ENCODE results near the gene PGK1. TPM values are rescaled to one million over a fixed set of nuclear protein-coding genes. Genes with fewer than 3 reads are reported as not detected.
"Not testable (repeated sequence)": the region's sequence is repeated elsewhere in the genome, so short reads cannot be mapped to it uniquely, and the experiment has no call there.

Gene PGK1
- total and polyA plus RNA-seq, 11 donors, result 76.5 to 616 (median 416) TPM

GRCh38 chrX:78075787-78076389 lies 28.2 kb upstream of the PGK1 start:
- Histone ChIP-seq H3K4me1 (no peaks in the 10 kb centered on the region), H3K27ac (no peak overlapping the region), H3K4me3 (no peak overlapping the region), H3K36me3 (no peaks in the 10 kb centered on the region), H3K27me3 (no peaks in the 10 kb centered on the region), H3K9me3 (peaks cover 0 to 17% (median 0%) of the 10 kb centered on the region in 12 donors)
- ATAC-seq, result no peak
- TF ChIP-seq POLR2A (IDR thresholded peaks at IDR 0.05) (no peak), CTCF (IDR thresholded peaks at IDR 0.05) (no peak)
- intact Hi-C loops (cut with DNase I), result loop anchor here in 1 of 10 donors (10.0 kb wide), 1 partner anchor 61 kb away; no protein-coding TSS in a partner anchor
- no peak for DNase-seq
- WGBS, 4 donors, result 77 to 90% (median 83%) methylated on average over 5 of the region's 5 CpGs

- H3K36me3 ChIP-seq; H3K9me3 ChIP-seq; DNase-seq; H3K27ac ChIP-seq; H3K4me1 ChIP-seq; ATAC-seq; H3K27me3 ChIP-seq; H3K4me3 ChIP-seq; intact Hi-C loops (cut with DNase I): not testable (repeated sequence)
- WGBS, 4 donors, result 81 to 96% (median 88%) methylated on average over 6 of the region's 6 CpGs
These were observed 22.6 kb upstream of the PGK1 start for GRCh38 chrX:78081413-78081812.

- Histone ChIP-seq H3K4me1 (no peaks in the 10 kb centered on the region), H3K36me3 (no peaks in the 10 kb centered on the region), H3K9me3 (peaks cover 0 to 5% (median 0%) of the 10 kb centered on the region in 12 donors), H3K4me3 (no peak overlapping the region), H3K27ac (no peak overlapping the region), H3K27me3 (peaks cover 0 to 5% (median 0%) of the 10 kb centered on the region in 9 donors)
- TF ChIP-seq CTCF (IDR thresholded peaks at IDR 0.05) (peak in 5 of 12 donors; percentile 8 to 28 (median 14)), POLR2A (IDR thresholded peaks at IDR 0.05) (no peak)
- ATAC-seq (peak in 1 of 4 donors; percentile 39), DNase-seq (no peak)
- 21 to 48% (median 36%) methylated on average over 2 of the region's 2 CpGs for WGBS, 4 donors
- intact Hi-C loops (cut with DNase I), result no loop called here
These were observed 11.8 kb upstream of the PGK1 start for GRCh38 chrX:78092296-78092695.

GRCh38 chrX:78098108-78098507 lies 5.9 kb upstream of the PGK1 start:
- no peak for DNase-seq

More at GRCh38 chrX:78098108-78098507, 5.9 kb upstream of the PGK1 start:
- H3K36me3 ChIP-seq, result no peaks in the 10 kb centered on the region
- no peak overlapping the region for H3K27ac ChIP-seq
- ATAC-seq, result no peak
- no peaks in the 10 kb centered on the region for H3K4me1 ChIP-seq
- H3K9me3 ChIP-seq, result no peaks in the 10 kb centered on the region
- H3K27me3 ChIP-seq, result peaks cover 0 to 11% (median 0%) of the 10 kb centered on the region in 9 donors
- TF ChIP-seq CTCF (IDR thresholded peaks at IDR 0.05), result no peak
- no peak for TF ChIP-seq POLR2A (IDR thresholded peaks at IDR 0.05)
- intact Hi-C loops (cut with DNase I), result no loop called here
- no peak overlapping the region for H3K4me3 ChIP-seq

All from heart left ventricle (tissue), 16 donors.